DOHH2 (cell line): ENCODE results near the gene KRTAP13-2.

Experiments used
- H3F3A ChIP-seq: fragments of 200-600 bp; sonication (generic), shearing (Covaris generic); 2 replicates; pipeline ENCODE4 v1.6.0; 2016; ENCODE audit warnings: antibody characterized with exemption, mild to moderate bottlenecking; ENCODE audit not compliant: control insufficient read depth, insufficient read depth
- H3K27ac ChIP-seq: fragments of 200-600 bp; sonication (generic); 2 replicates; pipeline ENCODE4 v1.5.1; 2014; ENCODE audit warnings: low read depth, mild to moderate bottlenecking, low read length, moderate library complexity
- H3K27me3 ChIP-seq: fragments of 200-600 bp; sonication (generic); 2 replicates; pipeline ENCODE4 v1.6.1; 2014; ENCODE audit warnings: mild to moderate bottlenecking, low read length, mixed read lengths; ENCODE audit not compliant: control insufficient read depth
- H3K36me3 ChIP-seq: fragments of 200-600 bp; sonication (generic); 2 replicates; pipeline ENCODE4 v1.6.1; 2014; ENCODE audit warnings: mild to moderate bottlenecking, low read length, moderate library complexity, mixed read lengths; ENCODE audit not compliant: control insufficient read depth
- H3K4me1 ChIP-seq: fragments of 200-600 bp; sonication (generic); 2 replicates; pipeline ENCODE4 v1.6.1; 2014; ENCODE audit warnings: mild to moderate bottlenecking, low read length, mixed read lengths; ENCODE audit not compliant: control insufficient read depth
- H3K4me2 ChIP-seq: fragments of 200-600 bp; sonication (generic); 2 replicates; pipeline ENCODE4 v1.6.0; 2014; ENCODE audit warnings: mild to moderate bottlenecking, low read length, moderate library complexity
- H3K4me3 ChIP-seq: fragments of 200-600 bp; sonication (generic); 2 replicates; pipeline ENCODE4 v1.5.1; 2014; ENCODE audit warnings: mild to moderate bottlenecking, low read length, mixed read lengths
- H3K79me2 ChIP-seq: fragments of 200-600 bp; sonication (generic); 2 replicates; pipeline ENCODE4 v1.6.1; 2014; ENCODE audit warnings: mild to moderate bottlenecking, low read length, mixed read lengths; ENCODE audit not compliant: control insufficient read depth
- H3K9me2 ChIP-seq: fragments of 200-600 bp; sonication (generic); replicated peaks from 2 replicates; pipeline ENCODE4 v1.6.1; 2014; ENCODE audit warnings: mild to moderate bottlenecking, low read length, mixed read lengths; ENCODE audit not compliant: control insufficient read depth
- H3K9me3 ChIP-seq: fragments of 200-600 bp; sonication (generic); 2 replicates; pipeline ENCODE4 v1.6.1; 2014; ENCODE audit warnings: antibody characterized with exemption, low read length, mixed read lengths; ENCODE audit not compliant: control insufficient read depth, insufficient read depth
- H4K20me1 ChIP-seq: fragments of 200-600 bp; sonication (generic); 2 replicates; pipeline ENCODE4 v1.6.0; 2014; ENCODE audit warnings: low read depth, mild to moderate bottlenecking, antibody characterized with exemption, low read length, moderate library complexity; ENCODE audit not compliant: control insufficient read depth, insufficient read depth
- CTCF ChIP-seq: fragments of 200-600 bp; sonication (generic); IDR thresholded peaks from one replicate; pipeline ENCODE4 v1.5.1; 2014; ENCODE audit warnings: antibody characterized with exemption, mild to moderate bottlenecking, low read depth, low read length; ENCODE audit not compliant: poor library complexity, severe bottlenecking
- EZH2phosphoT487 ChIP-seq: fragments of 200-600 bp; sonication (generic); IDR thresholded peaks from 2 replicates; pipeline ENCODE4 v1.6.1; 2017; ENCODE audit warnings: borderline replicate concordance, mild to moderate bottlenecking, antibody characterized with exemption, low read length, moderate library complexity, mixed read lengths

Gene KRTAP13-2

GRCh38 chr21:30337276-30337744 is 34.8 kb downstream of the KRTAP13-2 start, which contains the start of gene KRTAP27-1:
Gene KRTAP27-1 (minus strand): TSS chr21:30337694. CDS start chr21:30337668, 26 bp downstream.
- Histone ChIP-seq H3K9me3 (no peaks in the 10 kb centered on the region; the same call in 1 of the 2 replicates), H3F3A (no peaks in the 10 kb centered on the region), H3K4me3 (no peak within 1 kb of the TSS), H3K9me2 (no peaks in the 10 kb centered on the region), H3K79me2 (no peaks in the 10 kb centered on the region), H4K20me1 (no peaks in the 10 kb centered on the region), H3K27me3 (no peaks in the 10 kb centered on the region), H3K36me3 (no peaks in the 10 kb centered on the region), H3K4me1 (no peaks in the 10 kb centered on the region), H3K4me2 (no peak within 1 kb of the TSS), H3K27ac (no peak within 1 kb of the TSS)
- TF ChIP-seq EZH2phosphoT487, result no peak
- TF ChIP-seq CTCF, result no peak

- no peaks in the 10 kb centered on the region for H3K27me3 ChIP-seq
- no peaks in the 10 kb centered on the region for H3K79me2 ChIP-seq
- TF ChIP-seq EZH2phosphoT487, result no peak
- no peak for TF ChIP-seq CTCF
- H3K27ac ChIP-seq, result no peak overlapping the region
- H3K9me2 ChIP-seq, result no peaks in the 10 kb centered on the region
- no peaks in the 10 kb centered on the region for H3K4me1 ChIP-seq
- no peaks in the 10 kb centered on the region for H3K36me3 ChIP-seq
- no peaks in the 10 kb centered on the region; the same call in 1 of the 2 replicates for H3K9me3 ChIP-seq
- H3F3A ChIP-seq, result no peaks in the 10 kb centered on the region
- H4K20me1 ChIP-seq, result no peaks in the 10 kb centered on the region
- no peak overlapping the region for H3K4me2 ChIP-seq
- no peak overlapping the region for H3K4me3 ChIP-seq
Observed at GRCh38 chr21:30336596-30336995, 35.5 kb downstream of the KRTAP13-2 start.

- H3F3A ChIP-seq, result no peaks in the 10 kb centered on the region
- no peak overlapping the region for H3K27ac ChIP-seq
- no peaks in the 10 kb centered on the region for H3K9me2 ChIP-seq
- H3K9me3 ChIP-seq, result no peaks in the 10 kb centered on the region; the same call in 1 of the 2 replicates
- no peak overlapping the region for H3K4me2 ChIP-seq
- no peaks in the 10 kb centered on the region for H3K27me3 ChIP-seq
- H4K20me1 ChIP-seq, result no peaks in the 10 kb centered on the region
- TF ChIP-seq CTCF (no peak), EZH2phosphoT487 (no peak)
- H3K4me1 ChIP-seq, result no peaks in the 10 kb centered on the region
- no peaks in the 10 kb centered on the region for H3K79me2 ChIP-seq
- H3K36me3 ChIP-seq, result no peaks in the 10 kb centered on the region
- H3K4me3 ChIP-seq, result no peak overlapping the region
Observed at GRCh38 chr21:30333736-30334135, 38.3 kb downstream of the KRTAP13-2 start.
